Subcutaneous adipose tissue (tissue), 4 donors: ENCODE results near the gene TAAR2. TPM values are rescaled to one million over a fixed set of nuclear protein-coding genes. Genes with fewer than 3 reads are reported as not detected.

Experiments used
- total RNA-seq, 4 donors: library from RNA; depleted of rRNA; stranded (reverse); fragments of >200 nt; gene quantifications; one replicate each; pipeline ENCODE4 v1.1.0, GENCODE V29; 2016
- TF ChIP-seq, protein P1 (sequence below): fragments of 450-650 bp; IDR thresholded peaks from one replicate; pipeline ENCODE4 v1.5.1; 2016; ENCODE audit warnings: low read depth, mild to moderate bottlenecking, control low read depth, antibody characterized with exemption, moderate library complexity

The TAAR2 gene
- total RNA-seq, 4 donors from 2014 or later = not detected

DNA sequence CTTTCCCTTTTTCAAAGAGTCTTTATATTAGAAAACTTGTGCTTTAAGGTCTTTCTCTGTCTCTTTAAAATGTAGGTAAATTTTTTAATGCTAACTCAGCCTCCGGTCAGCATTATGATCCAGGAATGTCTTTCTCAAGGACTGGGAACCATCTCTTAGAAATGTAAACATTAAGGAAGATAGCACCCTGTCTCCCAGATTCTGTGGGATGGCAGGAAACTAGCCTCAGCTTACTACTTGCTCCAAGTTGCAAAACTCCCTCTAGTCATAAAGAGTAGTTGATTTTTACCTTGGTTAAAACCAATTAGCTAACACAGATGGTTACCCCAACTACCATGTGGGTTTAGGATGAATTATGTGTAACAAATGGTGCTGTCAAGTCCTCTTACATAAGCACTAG is 39.6 kb upstream of the TAAR2 start:
- TF ChIP-seq, protein P1, sequence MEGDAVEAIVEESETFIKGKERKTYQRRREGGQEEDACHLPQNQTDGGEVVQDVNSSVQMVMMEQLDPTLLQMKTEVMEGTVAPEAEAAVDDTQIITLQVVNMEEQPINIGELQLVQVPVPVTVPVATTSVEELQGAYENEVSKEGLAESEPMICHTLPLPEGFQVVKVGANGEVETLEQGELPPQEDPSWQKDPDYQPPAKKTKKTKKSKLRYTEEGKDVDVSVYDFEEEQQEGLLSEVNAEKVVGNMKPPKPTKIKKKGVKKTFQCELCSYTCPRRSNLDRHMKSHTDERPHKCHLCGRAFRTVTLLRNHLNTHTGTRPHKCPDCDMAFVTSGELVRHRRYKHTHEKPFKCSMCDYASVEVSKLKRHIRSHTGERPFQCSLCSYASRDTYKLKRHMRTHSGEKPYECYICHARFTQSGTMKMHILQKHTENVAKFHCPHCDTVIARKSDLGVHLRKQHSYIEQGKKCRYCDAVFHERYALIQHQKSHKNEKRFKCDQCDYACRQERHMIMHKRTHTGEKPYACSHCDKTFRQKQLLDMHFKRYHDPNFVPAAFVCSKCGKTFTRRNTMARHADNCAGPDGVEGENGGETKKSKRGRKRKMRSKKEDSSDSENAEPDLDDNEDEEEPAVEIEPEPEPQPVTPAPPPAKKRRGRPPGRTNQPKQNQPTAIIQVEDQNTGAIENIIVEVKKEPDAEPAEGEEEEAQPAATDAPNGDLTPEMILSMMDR = no peak

DNA sequence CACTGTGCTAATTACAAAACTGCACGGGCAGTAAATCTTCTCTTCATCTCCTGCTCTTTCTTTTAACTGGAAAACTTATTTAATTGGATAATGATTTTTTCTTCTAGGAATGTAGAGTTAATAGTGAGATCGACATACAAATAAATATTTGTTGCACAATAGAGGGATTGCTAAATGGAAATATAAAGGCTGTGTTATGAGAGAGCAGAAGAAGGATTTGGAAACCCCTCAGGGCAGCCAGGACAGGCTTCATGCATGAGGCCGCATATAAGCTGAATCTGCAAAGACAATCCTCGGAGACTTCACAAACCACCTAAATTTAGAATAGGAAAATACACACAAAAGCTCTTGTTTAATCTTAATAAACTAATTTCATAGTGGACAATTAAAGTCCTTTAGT is 37.8 kb upstream of the TAAR2 start:
- TF ChIP-seq, protein P1 = no peak

DNA sequence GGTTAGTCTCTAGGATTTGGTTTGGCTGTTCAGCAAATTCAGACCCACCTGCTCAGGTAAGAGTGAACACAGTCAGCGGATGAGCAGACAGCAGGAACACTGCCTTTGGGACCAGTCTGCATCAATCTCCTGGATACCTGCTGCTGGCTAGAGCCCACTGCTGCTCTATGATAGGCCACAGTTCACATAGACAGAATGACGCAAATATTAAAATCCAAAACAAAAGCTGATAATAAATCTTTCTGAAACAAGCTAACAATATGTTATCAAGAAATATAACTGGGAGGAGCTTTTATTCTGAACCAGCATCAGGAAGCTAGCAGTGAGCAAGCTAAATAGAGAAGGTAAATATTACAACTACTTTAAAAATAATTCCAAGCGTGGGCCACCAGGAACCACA is 35.0 kb upstream of the TAAR2 start, which contains the start of gene TAAR1:
TAAR1 (minus strand) TSS at position 101 of the 400 bp plus-strand sequence. CDS start 13,179 bp downstream, outside the sequence.
- TF ChIP-seq, protein P1 = no peak

DNA sequence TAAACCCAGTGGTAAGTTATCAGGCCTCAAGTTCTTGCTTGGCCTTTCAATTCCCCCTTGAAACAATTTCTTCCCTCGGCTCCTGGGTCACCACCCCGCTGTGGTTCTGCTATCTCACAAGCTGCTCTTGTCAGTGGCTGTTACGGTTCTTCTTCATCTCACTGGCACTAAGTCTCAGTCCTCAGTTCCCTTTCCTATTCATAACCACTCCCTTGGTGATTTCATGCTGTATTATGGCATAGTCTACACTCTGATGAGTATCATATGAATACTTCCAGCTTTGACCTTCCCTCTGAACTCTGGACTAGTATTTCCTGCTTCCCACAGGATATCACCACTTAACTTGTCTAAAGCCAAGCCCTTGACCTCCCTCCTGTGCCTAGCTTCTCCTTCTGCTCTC is 27.0 kb upstream of the TAAR2 start:
- TF ChIP-seq, protein P1 = no peak

DNA sequence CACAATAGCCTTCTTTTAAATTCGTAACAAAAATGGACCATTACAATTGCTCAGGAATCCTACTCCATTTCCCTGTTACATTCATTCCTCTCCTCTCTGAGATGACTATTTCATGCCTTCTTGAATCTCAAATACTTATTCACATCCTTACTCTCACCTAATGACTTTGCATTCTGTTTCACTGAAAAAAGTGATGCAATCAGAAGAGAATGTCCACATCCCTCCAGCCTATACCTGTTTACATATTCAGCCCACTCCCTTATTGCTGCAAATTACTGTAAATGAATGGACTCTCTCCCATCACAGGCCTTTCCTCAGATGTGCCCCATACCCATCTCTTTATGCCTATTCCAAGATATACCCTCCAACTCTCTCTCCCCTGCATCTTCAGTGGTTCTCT is 26.4 kb upstream of the TAAR2 start:
- TF ChIP-seq, protein P1 = no peak

DNA sequence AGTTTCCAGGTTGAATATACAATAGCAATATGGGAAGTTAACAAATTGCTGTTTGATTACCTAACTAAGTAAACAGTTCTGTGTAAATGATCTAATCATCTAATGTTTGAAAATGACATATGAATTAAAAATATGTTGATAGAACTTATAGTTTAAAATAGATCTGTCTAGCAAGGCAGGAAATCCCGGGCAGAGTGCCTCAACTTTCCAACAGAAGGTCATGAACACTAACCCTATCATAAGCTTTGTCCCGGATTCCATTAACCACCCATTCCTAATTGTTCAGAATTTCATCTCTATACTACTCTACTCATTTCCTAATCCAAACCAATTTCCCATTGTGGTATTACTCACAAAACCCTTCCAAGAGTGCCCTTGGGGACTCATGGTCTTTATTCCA is 24.8 kb upstream of the TAAR2 start:
- TF ChIP-seq, protein P1 = no peak

DNA sequence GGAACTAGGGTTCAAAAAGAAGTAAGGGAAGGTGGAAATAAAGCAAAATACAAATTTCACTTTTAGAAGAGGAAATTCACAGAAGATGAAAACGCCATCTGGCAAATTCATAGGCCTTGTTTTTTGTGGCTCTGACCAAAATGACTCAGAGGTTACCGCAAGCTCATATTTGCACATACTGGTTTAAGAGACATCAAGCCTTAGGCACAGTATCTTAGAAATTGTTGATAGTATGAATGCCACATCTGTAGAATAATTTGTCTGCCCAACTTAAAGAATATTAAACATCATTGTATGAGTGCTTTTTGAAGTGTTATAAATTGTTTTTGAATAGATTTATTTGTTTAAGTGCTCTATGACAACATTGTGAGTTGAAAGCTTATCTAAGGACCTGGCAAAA is 24.3 kb upstream of the TAAR2 start:
- TF ChIP-seq, protein P1 = no peak
